Peyer's patch (tissue), 4 donors: ENCODE results near the gene HS6ST3. TPM values are rescaled to one million over a fixed set of nuclear protein-coding genes. Genes with fewer than 3 reads are reported as not detected.

Experiments used
- DNase-seq, 3 donors: peaks; one replicate each; pipeline ENCODE4 v3.0.0-alpha.2; 2017 to 2019
- H3K27ac ChIP-seq, 4 donors: fragments of 200-600 bp; sonication (generic); one replicate each; pipeline ENCODE4 v1.5.1; 2016 to 2019
- H3K27me3 ChIP-seq, 2 donors: fragments of 200-600 bp; sonication (generic); one replicate each; pipeline ENCODE4 v1.5.1; 2019
- H3K36me3 ChIP-seq, 3 donors: fragments of 200-600 bp; sonication (generic); one replicate each; pipeline ENCODE4 v1.5.1; 2016 to 2019
- H3K4me1 ChIP-seq, 4 donors: fragments of 200-600 bp; sonication (generic); one replicate each; pipeline ENCODE4 v1.5.1; 2016 to 2019
- H3K4me3 ChIP-seq, 4 donors: fragments of 200-600 bp; sonication (generic); 1 replicate in 3 of 4; 2 replicates in 1 of 4; pipeline ENCODE4 v1.5.1; 2016 to 2019; ENCODE audit warnings: mild to moderate bottlenecking in 1 of 4
- H3K9me3 ChIP-seq, 4 donors: fragments of 200-600 bp; sonication (generic); one replicate each; pipeline ENCODE4 v1.5.1; 2016 to 2019; ENCODE audit warnings: mild to moderate bottlenecking in 1 of 4
- POLR2A ChIP-seq, 2 donors: fragments of 450-650 bp; IDR thresholded peaks; one replicate each; pipeline ENCODE4 v1.5.1; 2017; ENCODE audit warnings: antibody characterized with exemption in 2 of 2, mild to moderate bottlenecking in 2 of 2, moderate library complexity in 2 of 2
- total RNA-seq, 4 donors: library from RNA; depleted of rRNA; stranded (reverse); fragments of >200 nt; gene quantifications; one replicate each; pipeline ENCODE4 v1.1.0, GENCODE V29; 2016
- TF ChIP-seq, protein P1 (sequence below), 6 experiments: fragments of 450-650 bp in 4 of 6; fragments of 200-600 bp in 2 of 6; sonication (generic) in 1 of 6; IDR thresholded peaks; one replicate each; pipeline ENCODE4 v1.5.1; 2017 to 2019; ENCODE audit warnings: antibody characterized with exemption in 6 of 6, mild to moderate bottlenecking in 3 of 6, moderate library complexity in 1 of 6

HS6ST3 gene
- total RNA-seq, 4 donors from 2014 or later = 0.09 TPM; not detected in 3

DNA sequence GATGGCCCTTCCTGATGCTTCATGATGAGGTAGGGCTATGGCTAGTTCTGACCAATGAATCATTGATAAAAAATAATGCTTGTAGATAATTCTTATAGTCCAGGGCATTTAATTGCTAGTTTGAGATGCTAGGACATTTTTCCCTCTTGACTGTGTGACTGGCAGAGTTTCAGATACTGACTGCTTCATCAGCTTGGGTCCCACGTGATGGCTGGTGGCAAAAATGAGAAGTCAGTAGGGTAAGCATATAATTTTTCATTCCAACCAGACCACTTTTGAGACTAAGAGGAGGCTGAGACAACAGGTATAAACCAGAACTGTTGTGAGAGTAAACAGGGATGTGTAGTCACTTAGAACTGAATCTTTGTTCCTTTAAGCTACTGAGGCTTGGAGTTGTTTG is 183.3 kb downstream of the HS6ST3 start:
- H3K4me1 ChIP-seq = no peaks in the 10 kb centered on the region
- no peak overlapping the region for H3K27ac ChIP-seq
- no peak for DNase-seq
- H3K9me3 ChIP-seq = no peaks in the 10 kb centered on the region
- no peaks in the 10 kb centered on the region for H3K36me3 ChIP-seq
- TF ChIP-seq POLR2A (IDR thresholded peaks at IDR 0.05) = no peak
- TF ChIP-seq, protein P1, sequence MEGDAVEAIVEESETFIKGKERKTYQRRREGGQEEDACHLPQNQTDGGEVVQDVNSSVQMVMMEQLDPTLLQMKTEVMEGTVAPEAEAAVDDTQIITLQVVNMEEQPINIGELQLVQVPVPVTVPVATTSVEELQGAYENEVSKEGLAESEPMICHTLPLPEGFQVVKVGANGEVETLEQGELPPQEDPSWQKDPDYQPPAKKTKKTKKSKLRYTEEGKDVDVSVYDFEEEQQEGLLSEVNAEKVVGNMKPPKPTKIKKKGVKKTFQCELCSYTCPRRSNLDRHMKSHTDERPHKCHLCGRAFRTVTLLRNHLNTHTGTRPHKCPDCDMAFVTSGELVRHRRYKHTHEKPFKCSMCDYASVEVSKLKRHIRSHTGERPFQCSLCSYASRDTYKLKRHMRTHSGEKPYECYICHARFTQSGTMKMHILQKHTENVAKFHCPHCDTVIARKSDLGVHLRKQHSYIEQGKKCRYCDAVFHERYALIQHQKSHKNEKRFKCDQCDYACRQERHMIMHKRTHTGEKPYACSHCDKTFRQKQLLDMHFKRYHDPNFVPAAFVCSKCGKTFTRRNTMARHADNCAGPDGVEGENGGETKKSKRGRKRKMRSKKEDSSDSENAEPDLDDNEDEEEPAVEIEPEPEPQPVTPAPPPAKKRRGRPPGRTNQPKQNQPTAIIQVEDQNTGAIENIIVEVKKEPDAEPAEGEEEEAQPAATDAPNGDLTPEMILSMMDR (IDR thresholded peaks at IDR 0.05) = no peak
- H3K27me3 ChIP-seq = no peaks in the 10 kb centered on the region
- H3K4me3 ChIP-seq = no peak overlapping the region

DNA sequence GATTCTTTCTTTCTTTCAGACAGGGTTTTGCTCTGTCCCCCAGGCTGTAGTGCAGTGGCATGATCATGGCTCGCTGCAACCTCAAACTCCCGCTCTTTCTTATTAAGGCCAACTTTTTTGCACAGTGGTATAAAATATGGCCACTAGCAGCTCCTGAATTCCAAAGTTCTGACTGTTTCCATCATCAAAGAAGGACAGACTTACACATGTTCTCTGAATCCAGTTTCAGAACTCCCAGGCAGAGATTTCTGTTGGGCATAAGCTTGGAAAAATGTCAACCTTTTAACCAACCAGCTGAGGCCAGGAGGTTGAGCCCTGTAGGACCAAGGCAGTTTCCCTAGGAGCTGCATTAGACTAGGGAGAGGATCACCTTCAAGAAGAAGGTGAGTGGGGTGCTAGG is 184.1 kb downstream of the HS6ST3 start:
- DNase-seq = no peak
- TF ChIP-seq, protein P1 (IDR thresholded peaks at IDR 0.05) = no peak
- TF ChIP-seq POLR2A (IDR thresholded peaks at IDR 0.05) = no peak
- no peak overlapping the region for H3K27ac ChIP-seq
- no peak overlapping the region for H3K4me3 ChIP-seq
- no peaks in the 10 kb centered on the region for H3K4me1 ChIP-seq
- no peaks in the 10 kb centered on the region for H3K27me3 ChIP-seq
- no peaks in the 10 kb centered on the region for H3K36me3 ChIP-seq
- no peaks in the 10 kb centered on the region for H3K9me3 ChIP-seq

DNA sequence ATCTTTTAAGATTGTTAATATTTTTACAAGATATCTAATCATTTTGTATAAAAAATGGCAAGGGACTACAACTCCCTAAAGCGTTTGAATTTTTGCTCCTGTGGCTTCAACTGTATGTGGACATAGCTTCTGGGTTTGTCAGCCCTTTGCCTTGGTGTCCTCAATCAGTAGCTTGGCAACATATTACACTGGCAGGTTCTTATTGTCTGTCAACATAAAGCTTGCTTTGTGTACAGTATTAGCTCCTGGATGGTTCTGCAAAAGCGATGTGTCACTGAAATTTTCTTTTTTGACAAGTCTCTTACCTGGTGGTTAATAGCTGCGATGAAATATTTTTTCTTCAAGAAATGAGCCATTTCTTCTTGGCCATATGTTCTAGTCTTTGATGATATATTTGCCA is 190.0 kb downstream of the HS6ST3 start:
- no peak overlapping the region for H3K4me3 ChIP-seq
- H3K27ac ChIP-seq = no peak overlapping the region
- no peak for DNase-seq
- no peaks in the 10 kb centered on the region for H3K4me1 ChIP-seq
- no peak for TF ChIP-seq POLR2A (IDR thresholded peaks at IDR 0.05)
- no peaks in the 10 kb centered on the region for H3K36me3 ChIP-seq
- H3K27me3 ChIP-seq = no peaks in the 10 kb centered on the region
- H3K9me3 ChIP-seq = no peaks in the 10 kb centered on the region

DNA sequence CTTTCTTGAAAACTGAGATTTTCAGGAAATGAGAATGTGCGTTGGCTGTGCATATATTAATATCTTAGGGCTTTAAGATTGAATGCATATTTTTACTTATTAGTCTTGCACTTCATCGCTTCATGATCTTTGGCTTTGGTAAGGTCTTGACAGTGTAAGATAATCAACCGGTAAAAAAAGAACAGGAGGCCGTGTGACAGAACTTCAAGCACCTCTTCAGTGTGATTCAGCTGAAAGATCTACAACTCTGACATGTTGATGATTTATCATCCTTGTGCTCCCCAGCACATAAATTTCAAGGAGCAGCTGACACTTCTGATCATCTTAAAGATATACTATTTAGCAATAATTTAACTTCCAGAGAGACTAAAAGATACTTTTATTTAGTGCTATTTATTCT is 195.1 kb downstream of the HS6ST3 start:
- Histone ChIP-seq H3K9me3 (no peaks in the 10 kb centered on the region), H3K4me3 (no peak overlapping the region), H3K36me3 (no peaks in the 10 kb centered on the region), H3K27ac (no peak overlapping the region), H3K27me3 (no peaks in the 10 kb centered on the region), H3K4me1 (no peaks in the 10 kb centered on the region)
- no peak for DNase-seq
- TF ChIP-seq, protein P1 (IDR thresholded peaks at IDR 0.05) = no peak
- TF ChIP-seq POLR2A (IDR thresholded peaks at IDR 0.05) = no peak

DNA sequence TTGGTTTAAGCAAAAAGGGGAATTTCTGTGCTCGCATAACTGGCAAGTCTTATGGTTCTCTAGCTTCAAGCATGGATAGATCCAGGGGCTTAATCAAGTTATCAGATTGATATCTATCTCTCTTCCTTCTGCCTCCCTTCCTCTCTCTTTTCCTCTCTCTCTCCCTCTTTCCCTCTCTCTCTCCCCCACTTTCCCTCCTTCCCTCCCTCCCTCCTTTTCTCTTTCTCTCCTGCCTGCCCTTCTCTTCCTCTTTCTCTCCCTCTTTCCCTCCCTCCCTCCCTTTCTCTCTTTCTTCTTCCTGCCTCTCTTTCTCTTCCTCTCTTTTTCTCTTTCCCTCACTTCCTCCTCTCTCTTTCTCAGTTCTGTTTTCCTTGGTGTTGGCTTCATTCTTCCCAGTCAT is 195.8 kb downstream of the HS6ST3 start:
- Histone ChIP-seq H3K36me3 (no peaks in the 10 kb centered on the region), H3K9me3 (no peaks in the 10 kb centered on the region), H3K4me1 (no peaks in the 10 kb centered on the region), H3K27ac (no peak overlapping the region), H3K27me3 (no peaks in the 10 kb centered on the region), H3K4me3 (no peak overlapping the region)
- TF ChIP-seq, protein P1 (IDR thresholded peaks at IDR 0.05) = no peak
- TF ChIP-seq POLR2A (IDR thresholded peaks at IDR 0.05) = no peak
- DNase-seq = no peak

DNA sequence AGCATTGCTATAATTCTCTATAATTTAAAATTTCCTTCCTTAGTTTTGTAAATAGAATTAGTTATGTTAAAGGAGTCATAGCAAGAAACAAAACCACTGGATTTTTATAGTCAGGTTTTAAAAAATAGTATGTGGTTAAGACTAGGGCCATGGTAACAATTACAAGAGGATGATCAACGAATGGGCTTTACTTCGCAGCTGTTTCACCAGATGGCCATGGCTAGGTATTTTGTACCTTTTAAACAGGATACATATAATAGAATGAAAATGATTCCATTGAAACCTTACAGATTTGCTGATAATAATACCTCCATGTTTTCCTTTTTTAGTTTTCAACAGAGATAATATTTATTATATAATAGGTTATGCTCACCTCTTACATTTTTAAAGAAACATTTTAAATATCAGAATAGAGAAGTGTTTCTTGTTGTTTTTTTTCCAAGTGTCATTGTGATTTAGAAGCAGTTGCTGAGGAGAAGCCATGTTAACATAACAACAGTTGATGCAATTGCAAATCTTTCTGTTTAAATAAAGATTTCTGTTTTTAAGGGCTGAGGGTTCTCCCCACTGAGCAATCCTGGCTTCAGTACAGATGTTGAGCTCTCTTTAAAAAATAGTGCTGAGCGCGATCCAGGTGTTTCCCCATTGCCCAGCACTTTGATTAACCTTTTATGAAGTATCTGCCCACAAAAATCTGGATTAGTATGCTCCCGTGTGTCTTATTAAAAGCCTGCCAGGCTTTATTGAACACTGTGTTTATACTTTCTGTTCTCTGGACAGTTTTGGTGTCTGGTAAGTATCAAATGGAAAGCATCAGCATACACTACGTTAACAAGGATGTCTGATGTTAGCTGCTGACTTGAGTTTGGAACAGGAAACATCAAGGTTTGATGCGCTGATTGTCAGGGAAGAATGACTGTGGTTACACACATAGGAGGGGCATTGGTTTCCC is 205.3 kb downstream of the HS6ST3 start:
- no peaks in the 10 kb centered on the region for H3K36me3 ChIP-seq
- H3K27me3 ChIP-seq = no peaks in the 10 kb centered on the region
- TF ChIP-seq, protein P1 (IDR thresholded peaks at IDR 0.05) = no peak
- TF ChIP-seq POLR2A (IDR thresholded peaks at IDR 0.05) = no peak
- H3K27ac ChIP-seq = no peak overlapping the region
- no peaks in the 10 kb centered on the region for H3K9me3 ChIP-seq
- no peak overlapping the region for H3K4me3 ChIP-seq
- no peaks in the 10 kb centered on the region for H3K4me1 ChIP-seq
- DNase-seq = no peak
